ENCODE measurements around the gene SYNDIG1L. TPM values are rescaled to one million over a fixed set of nuclear protein-coding genes. Genes with fewer than 3 reads are reported as not detected.

The SYNDIG1L gene
- total and polyA plus RNA-seq, 3 donors from 2014 or later = 0.16 to 0.25 (median 0.21) TPM

- H3K4me3 ChIP-seq = no peak overlapping the region
- no peak for TF ChIP-seq POLR2A (IDR thresholded peaks at IDR 0.05)
- TF ChIP-seq, protein P1, sequence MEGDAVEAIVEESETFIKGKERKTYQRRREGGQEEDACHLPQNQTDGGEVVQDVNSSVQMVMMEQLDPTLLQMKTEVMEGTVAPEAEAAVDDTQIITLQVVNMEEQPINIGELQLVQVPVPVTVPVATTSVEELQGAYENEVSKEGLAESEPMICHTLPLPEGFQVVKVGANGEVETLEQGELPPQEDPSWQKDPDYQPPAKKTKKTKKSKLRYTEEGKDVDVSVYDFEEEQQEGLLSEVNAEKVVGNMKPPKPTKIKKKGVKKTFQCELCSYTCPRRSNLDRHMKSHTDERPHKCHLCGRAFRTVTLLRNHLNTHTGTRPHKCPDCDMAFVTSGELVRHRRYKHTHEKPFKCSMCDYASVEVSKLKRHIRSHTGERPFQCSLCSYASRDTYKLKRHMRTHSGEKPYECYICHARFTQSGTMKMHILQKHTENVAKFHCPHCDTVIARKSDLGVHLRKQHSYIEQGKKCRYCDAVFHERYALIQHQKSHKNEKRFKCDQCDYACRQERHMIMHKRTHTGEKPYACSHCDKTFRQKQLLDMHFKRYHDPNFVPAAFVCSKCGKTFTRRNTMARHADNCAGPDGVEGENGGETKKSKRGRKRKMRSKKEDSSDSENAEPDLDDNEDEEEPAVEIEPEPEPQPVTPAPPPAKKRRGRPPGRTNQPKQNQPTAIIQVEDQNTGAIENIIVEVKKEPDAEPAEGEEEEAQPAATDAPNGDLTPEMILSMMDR (IDR thresholded peaks at IDR 0.05) = no peak
- no peaks in the 10 kb centered on the region for H3K9me3 ChIP-seq
- no peaks in the 10 kb centered on the region for H3K36me3 ChIP-seq (ENCODE audit: low read depth, missing control alignments)
- intact Hi-C loops (cut with DNase I; ENCODE audit: low total_unique reads) = no loop called here
- no peaks in the 10 kb centered on the region for H3K27me3 ChIP-seq
- WGBS, 2 donors = 94 to 95% methylated on average over 10 to 12 of the region's 12 CpGs
- H3K4me1 ChIP-seq = peaks cover 11% of the 10 kb centered on the region
- no peak for DNase-seq
- no peak overlapping the region for H3K27ac ChIP-seq
These were observed 22.2 kb downstream of the SYNDIG1L start for GRCh38 chr14:74403619-74404417.

GRCh38 chr14:74402401-74403251, 23.4 kb downstream of the SYNDIG1L start:
- WGBS, 2 donors = 64 to 76% methylated on average over 6 to 10 of the region's 10 CpGs
- H3K27ac ChIP-seq = no peak overlapping the region
- H3K4me1 ChIP-seq = peaks cover 11% of the 10 kb centered on the region
- no peak overlapping the region for H3K4me3 ChIP-seq
- H3K36me3 ChIP-seq (ENCODE audit: low read depth, missing control alignments) = no peaks in the 10 kb centered on the region
- H3K27me3 ChIP-seq = no peaks in the 10 kb centered on the region
- intact Hi-C loops (cut with DNase I; ENCODE audit: low total_unique reads) = no loop called here
- TF ChIP-seq POLR2A (IDR thresholded peaks at IDR 0.05) = no peak
- TF ChIP-seq, protein P1 (IDR thresholded peaks at IDR 0.05) = no peak
- H3K9me3 ChIP-seq = no peaks in the 10 kb centered on the region
- no peak for DNase-seq

DNA sequence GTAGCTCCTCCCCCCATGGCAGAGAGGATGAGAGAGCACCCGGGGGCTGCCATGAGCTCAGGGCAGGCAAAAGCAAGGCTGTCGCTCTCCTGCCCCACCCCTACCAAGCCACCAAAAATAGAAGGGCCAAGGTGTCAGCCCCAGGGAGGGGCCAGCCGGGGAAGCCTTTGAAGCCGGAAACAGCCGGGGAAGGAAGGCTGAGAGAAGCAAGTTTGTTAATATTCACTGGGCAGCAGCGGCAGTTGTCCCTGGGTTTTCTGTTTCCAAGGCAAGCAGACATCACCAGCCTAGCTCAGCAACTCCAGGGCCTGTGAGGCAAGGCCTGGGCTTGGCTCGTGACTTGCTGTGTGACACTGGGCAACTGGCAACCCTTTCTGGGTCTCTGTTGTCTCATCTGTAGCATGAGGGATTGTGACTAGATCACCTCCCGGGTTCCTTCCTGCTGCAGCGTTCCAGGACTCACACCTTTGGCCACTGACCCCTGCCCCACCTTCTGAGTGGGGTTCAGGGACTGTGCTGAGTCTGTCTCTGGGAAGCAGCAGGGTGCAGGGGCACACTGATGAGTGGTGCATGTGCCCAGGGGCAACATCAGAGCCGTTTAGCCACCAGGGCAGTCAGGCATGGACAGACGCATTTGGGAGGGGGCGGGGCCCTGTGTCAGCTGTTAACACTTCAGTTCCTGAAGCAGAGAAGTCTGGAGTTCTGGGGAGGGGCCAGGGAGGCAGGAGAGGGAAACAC, 24.3 kb downstream of the SYNDIG1L start:
- Histone ChIP-seq H3K27ac (no peak overlapping the region), H3K27me3 (no peaks in the 10 kb centered on the region)

GRCh38 chr14:74400919-74401503, 25.0 kb downstream of the SYNDIG1L start:
- H3K4me1 ChIP-seq = peaks cover 11% of the 10 kb centered on the region
- H3K9me3 ChIP-seq = no peaks in the 10 kb centered on the region
- no peak overlapping the region for H3K4me3 ChIP-seq
- no peak for DNase-seq
- TF ChIP-seq, protein P1 (IDR thresholded peaks at IDR 0.05) = no peak
- TF ChIP-seq POLR2A (IDR thresholded peaks at IDR 0.05) = no peak
- no peak overlapping the region for H3K27ac ChIP-seq
- H3K27me3 ChIP-seq = no peaks in the 10 kb centered on the region
- no peaks in the 10 kb centered on the region for H3K36me3 ChIP-seq (ENCODE audit: low read depth, missing control alignments)
- 57% methylated on average over 7 to 8 of the region's 8 CpGs for WGBS, 2 donors
- intact Hi-C loops (cut with DNase I; ENCODE audit: low total_unique reads) = no loop called here

More for the DNA sequence above, 24.3 kb downstream of the SYNDIG1L start:
- no peaks in the 10 kb centered on the region for H3K36me3 ChIP-seq (ENCODE audit: low read depth, missing control alignments)
- peaks cover 11% of the 10 kb centered on the region for H3K4me1 ChIP-seq
- DNase-seq = peak; percentile 26
- TF ChIP-seq, protein P1 (IDR thresholded peaks at IDR 0.05) = no peak
- no peak for TF ChIP-seq POLR2A (IDR thresholded peaks at IDR 0.05)
- 15 to 32% methylated on average over 8 to 12 of the region's 12 CpGs for WGBS, 2 donors
- no peak overlapping the region for H3K4me3 ChIP-seq
- H3K9me3 ChIP-seq = no peaks in the 10 kb centered on the region
- intact Hi-C loops (cut with DNase I; ENCODE audit: low total_unique reads) = no loop called here

All from testis (tissue), 3 donors.